ENCODE data around the gene RPS6KA5.
A peak's percentile ranks its signal among the peaks of the same experiment; 100 is the strongest.

Gene RPS6KA5

DNA sequence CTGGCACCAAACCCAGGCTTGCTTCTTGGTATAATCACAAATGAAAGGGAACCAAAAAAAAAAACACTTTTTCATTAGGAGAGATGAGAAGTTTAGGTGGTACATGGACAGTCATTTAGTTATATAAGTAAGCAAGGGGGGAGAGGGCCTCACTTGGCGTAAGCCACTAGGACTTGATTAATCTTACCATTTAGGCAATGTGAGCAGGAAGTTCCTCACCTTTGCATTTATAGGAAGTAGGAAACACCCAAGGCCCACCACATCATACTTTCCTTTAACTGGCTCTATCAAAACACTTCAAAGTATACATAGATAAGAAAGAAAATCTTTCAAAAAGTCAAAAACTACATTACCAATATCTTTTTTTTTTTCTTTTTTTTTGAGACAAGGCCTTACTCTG lies 6.7 kb upstream of the RPS6KA5 start:
- Histone ChIP-seq H3K4me3 (ENCODE audit: low read length in 2 of 2) (no peak overlapping the region), H3K4me1 (ENCODE audit: control insufficient read depth, insufficient read depth, low read length) (peaks cover 16% of the 10 kb centered on the region), H3K36me3 (ENCODE audit: control insufficient read depth in 2 of 2, insufficient read depth in 2 of 2, low read length in 2 of 2) (no peaks in the 10 kb centered on the region), H3K27me3 (ENCODE audit: control insufficient read depth in 1 of 2, insufficient read depth in 2 of 2, low read length in 2 of 2) (no peaks in the 10 kb centered on the region), H3K9me3 (ENCODE audit: control insufficient read depth in 2 of 2, low read length in 2 of 2) (no peaks in the 10 kb centered on the region), H3K9ac (ENCODE audit: low read length in 2 of 2) (no peak overlapping the region), H3K27ac (ENCODE audit: low read length) (no peak overlapping the region)

DNA sequence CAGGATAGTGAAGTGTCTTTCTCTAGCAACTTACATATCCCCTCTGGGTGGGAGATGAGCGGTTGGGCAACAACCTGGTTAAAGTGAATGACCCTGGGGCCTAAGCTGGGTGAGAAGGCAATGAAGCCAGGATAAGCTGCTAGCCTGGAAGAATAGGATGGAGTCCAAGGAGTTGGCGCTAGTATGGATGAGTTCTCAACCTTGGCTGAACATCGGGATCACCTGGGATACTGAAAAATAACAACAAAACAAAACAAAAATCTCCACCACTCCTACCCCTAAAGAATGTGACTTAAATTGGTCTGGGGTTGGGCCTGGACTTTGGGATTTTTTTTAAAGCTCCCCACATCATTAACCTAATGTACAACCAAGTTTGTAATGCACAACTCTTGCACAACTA lies 4.8 kb upstream of the RPS6KA5 start:
- H3K4me1 ChIP-seq (ENCODE audit: control insufficient read depth, insufficient read depth, low read length), result peaks cover 20% of the 10 kb centered on the region
- H3K27me3 ChIP-seq (ENCODE audit: control insufficient read depth in 1 of 2, insufficient read depth in 2 of 2, low read length in 2 of 2), result no peaks in the 10 kb centered on the region
- peak overlapping the region; percentile 29 to 43 for H3K9ac ChIP-seq (ENCODE audit: low read length in 2 of 2)
- H3K36me3 ChIP-seq (ENCODE audit: control insufficient read depth in 2 of 2, insufficient read depth in 2 of 2, low read length in 2 of 2), result no peaks in the 10 kb centered on the region
- no peaks in the 10 kb centered on the region for H3K9me3 ChIP-seq (ENCODE audit: control insufficient read depth in 2 of 2, low read length in 2 of 2)
- peak overlapping the region; percentile 15 to 16 for H3K4me3 ChIP-seq (ENCODE audit: low read length in 2 of 2)
- peak overlapping the region; percentile 67 for H3K27ac ChIP-seq (ENCODE audit: low read length)

- Histone ChIP-seq H3K9me3 (ENCODE audit: control insufficient read depth in 2 of 2, low read length in 2 of 2) (no peaks in the 10 kb centered on the region), H3K4me1 (ENCODE audit: control insufficient read depth, insufficient read depth, low read length) (peaks cover 22% of the 10 kb centered on the region), H3K36me3 (ENCODE audit: control insufficient read depth in 2 of 2, insufficient read depth in 2 of 2, low read length in 2 of 2) (no peaks in the 10 kb centered on the region), H3K9ac (ENCODE audit: low read length in 2 of 2) (no peak overlapping the region), H3K27me3 (ENCODE audit: control insufficient read depth in 1 of 2, insufficient read depth in 2 of 2, low read length in 2 of 2) (no peaks in the 10 kb centered on the region), H3K27ac (ENCODE audit: low read length) (peak overlapping the region; percentile 62), H3K4me3 (ENCODE audit: low read length in 2 of 2) (no peak overlapping the region)
Observed at GRCh38 chr14:91063119-91063518, 2.7 kb upstream of the RPS6KA5 start.

- Histone ChIP-seq H3K27ac (ENCODE audit: low read length) (no peak overlapping the region), H3K36me3 (ENCODE audit: control insufficient read depth in 2 of 2, insufficient read depth in 2 of 2, low read length in 2 of 2) (no peaks in the 10 kb centered on the region), H3K9me3 (ENCODE audit: control insufficient read depth in 2 of 2, low read length in 2 of 2) (no peaks in the 10 kb centered on the region), H3K4me1 (ENCODE audit: control insufficient read depth, insufficient read depth, low read length) (peaks cover 23% of the 10 kb centered on the region), H3K27me3 (ENCODE audit: control insufficient read depth in 1 of 2, insufficient read depth in 2 of 2, low read length in 2 of 2) (no peaks in the 10 kb centered on the region), H3K4me3 (ENCODE audit: low read length in 2 of 2) (no peak overlapping the region), H3K9ac (ENCODE audit: low read length in 2 of 2) (no peak overlapping the region)
Observed at GRCh38 chr14:91062600-91062999, 2.2 kb upstream of the RPS6KA5 start.

DNA sequence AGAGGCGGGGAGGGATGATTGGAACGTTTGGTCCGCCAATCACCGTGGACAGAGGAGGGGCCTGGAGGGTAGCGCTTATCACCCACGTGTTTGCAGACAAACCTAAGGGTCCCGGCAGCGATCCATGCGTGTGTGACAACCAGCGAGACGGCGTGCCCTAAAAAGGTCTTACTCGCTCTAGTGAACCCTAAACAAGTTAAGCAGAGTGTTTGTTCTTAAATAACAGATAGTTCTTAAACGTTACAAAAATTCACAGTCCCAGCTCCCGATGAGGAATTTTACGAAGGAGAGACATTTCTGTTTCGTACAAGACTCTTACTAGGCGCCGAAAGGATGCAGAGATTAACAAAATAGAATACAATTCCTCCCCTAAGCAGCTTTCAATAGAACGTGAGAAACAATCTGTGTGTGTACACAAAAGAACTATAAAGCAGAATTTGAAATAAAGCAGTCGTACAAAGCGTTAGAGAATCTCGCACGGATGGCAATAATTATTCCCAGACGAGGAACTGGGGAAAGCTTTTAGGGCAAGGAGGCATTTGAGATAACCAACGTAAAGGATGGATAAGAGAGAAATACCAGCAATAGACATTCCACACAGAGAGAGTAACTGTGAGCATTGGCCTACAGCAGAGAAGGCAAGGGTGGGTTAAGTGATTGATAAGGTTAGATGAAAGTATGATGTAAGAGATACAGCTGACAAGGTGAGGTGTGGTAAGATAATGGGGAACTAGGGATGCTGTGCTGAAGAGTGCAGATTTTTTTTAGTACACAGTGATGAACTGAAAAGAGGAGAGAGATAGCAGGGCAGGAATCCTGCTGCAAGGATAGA lies 831 bp upstream of the RPS6KA5 start:
- H3K27me3 ChIP-seq (ENCODE audit: control insufficient read depth in 1 of 2, insufficient read depth in 2 of 2, low read length in 2 of 2), result no peaks in the 10 kb centered on the region
- H3K4me1 ChIP-seq (ENCODE audit: control insufficient read depth, insufficient read depth, low read length), result peaks cover 23% of the 10 kb centered on the region
- H3K9ac ChIP-seq (ENCODE audit: low read length in 2 of 2), result peak overlapping the region; percentile 54 to 82
- H3K9me3 ChIP-seq (ENCODE audit: control insufficient read depth in 2 of 2, low read length in 2 of 2), result no peaks in the 10 kb centered on the region
- H3K27ac ChIP-seq (ENCODE audit: low read length), result peak overlapping the region; percentile 80
- H3K36me3 ChIP-seq (ENCODE audit: control insufficient read depth in 2 of 2, insufficient read depth in 2 of 2, low read length in 2 of 2), result no peaks in the 10 kb centered on the region
- H3K4me3 ChIP-seq (ENCODE audit: low read length in 2 of 2), result peak overlapping the region; percentile 49 to 79

GRCh38 chr14:91059576-91060350 lies 678 bp downstream of the RPS6KA5 start:
- H3K27ac ChIP-seq (ENCODE audit: low read length), result peak overlapping the region; percentile 86
- H3K27me3 ChIP-seq (ENCODE audit: control insufficient read depth in 1 of 2, insufficient read depth in 2 of 2, low read length in 2 of 2), result no peaks in the 10 kb centered on the region
- H3K4me1 ChIP-seq (ENCODE audit: control insufficient read depth, insufficient read depth, low read length), result peaks cover 21% of the 10 kb centered on the region
- no peaks in the 10 kb centered on the region for H3K36me3 ChIP-seq (ENCODE audit: control insufficient read depth in 2 of 2, insufficient read depth in 2 of 2, low read length in 2 of 2)
- H3K4me3 ChIP-seq (ENCODE audit: low read length in 2 of 2), result peak overlapping the region; percentile 92 to 94
- H3K9me3 ChIP-seq (ENCODE audit: control insufficient read depth in 2 of 2, low read length in 2 of 2), result no peaks in the 10 kb centered on the region
- H3K9ac ChIP-seq (ENCODE audit: low read length in 2 of 2), result peak overlapping the region; percentile 88 to 95

DNA sequence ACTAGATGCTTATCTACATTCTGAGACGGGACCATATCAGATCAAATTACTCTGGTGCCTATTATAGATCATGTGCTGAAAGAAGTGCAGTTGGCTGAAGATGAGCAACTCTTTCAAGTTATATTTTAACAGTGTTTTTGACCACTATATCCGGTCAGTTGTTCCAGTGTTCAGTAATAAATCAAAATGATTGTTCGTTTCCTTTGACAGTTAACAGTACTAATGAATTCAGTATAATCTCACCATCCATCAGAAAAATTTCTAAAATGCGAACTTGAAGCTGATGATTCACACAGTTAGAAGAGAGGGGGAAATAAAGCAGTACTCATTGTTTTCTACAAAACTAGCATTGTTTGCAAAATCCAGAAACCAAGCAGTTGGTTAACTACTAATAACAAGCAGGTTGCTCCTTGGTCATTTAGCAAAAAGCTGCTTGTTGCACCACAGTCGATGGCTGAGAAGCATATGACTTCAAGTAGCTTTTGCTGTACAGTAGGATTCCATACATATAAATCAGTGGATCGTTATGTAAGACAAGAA lies 2.3 kb downstream of the RPS6KA5 start:
- Histone ChIP-seq H3K4me1 (ENCODE audit: control insufficient read depth, insufficient read depth, low read length) (peaks cover 16% of the 10 kb centered on the region), H3K27me3 (ENCODE audit: control insufficient read depth in 1 of 2, insufficient read depth in 2 of 2, low read length in 2 of 2) (no peaks in the 10 kb centered on the region), H3K36me3 (ENCODE audit: control insufficient read depth in 2 of 2, insufficient read depth in 2 of 2, low read length in 2 of 2) (no peaks in the 10 kb centered on the region), H3K9me3 (ENCODE audit: control insufficient read depth in 2 of 2, low read length in 2 of 2) (no peaks in the 10 kb centered on the region), H3K27ac (ENCODE audit: low read length) (peak overlapping the region; percentile 37), H3K4me3 (ENCODE audit: low read length in 2 of 2) (peak overlapping the region; percentile 62 to 92), H3K9ac (ENCODE audit: low read length in 2 of 2) (peak overlapping the region in 1 of 2 donors; percentile 67)

GRCh38 chr14:91056361-91056760 lies 4.1 kb downstream of the RPS6KA5 start:
- Histone ChIP-seq H3K27me3 (ENCODE audit: control insufficient read depth in 1 of 2, insufficient read depth in 2 of 2, low read length in 2 of 2) (no peaks in the 10 kb centered on the region), H3K4me3 (ENCODE audit: low read length in 2 of 2) (no peak overlapping the region), H3K27ac (ENCODE audit: low read length) (peak overlapping the region; percentile 32), H3K4me1 (ENCODE audit: control insufficient read depth, insufficient read depth, low read length) (peaks cover 13% of the 10 kb centered on the region), H3K9me3 (ENCODE audit: control insufficient read depth in 2 of 2, low read length in 2 of 2) (no peaks in the 10 kb centered on the region), H3K9ac (ENCODE audit: low read length in 2 of 2) (no peak overlapping the region), H3K36me3 (ENCODE audit: control insufficient read depth in 2 of 2, insufficient read depth in 2 of 2, low read length in 2 of 2) (no peaks in the 10 kb centered on the region)

DNA sequence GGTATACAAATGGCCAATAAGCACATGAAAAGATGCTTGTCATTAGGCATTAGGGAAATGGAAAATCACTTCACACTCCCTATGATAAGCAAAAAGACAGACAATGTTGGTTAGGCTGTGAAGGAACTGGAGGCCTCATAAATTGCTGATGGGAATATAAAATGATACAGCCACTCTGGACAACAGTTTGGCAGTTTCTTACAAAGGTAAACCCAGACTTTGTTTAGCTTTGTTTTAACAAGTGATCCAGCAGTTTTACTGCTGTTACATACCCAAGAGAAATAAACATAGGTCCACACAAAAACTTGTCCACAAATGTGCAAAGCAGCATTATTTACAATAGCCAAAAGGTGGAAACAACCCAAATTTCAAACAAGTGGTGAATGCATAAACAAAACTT lies 5.4 kb downstream of the RPS6KA5 start:
- Histone ChIP-seq H3K9me3 (ENCODE audit: control insufficient read depth in 2 of 2, low read length in 2 of 2) (no peaks in the 10 kb centered on the region), H3K9ac (ENCODE audit: low read length in 2 of 2) (no peak overlapping the region), H3K4me1 (ENCODE audit: control insufficient read depth, insufficient read depth, low read length) (peaks cover 12% of the 10 kb centered on the region), H3K4me3 (ENCODE audit: low read length in 2 of 2) (no peak overlapping the region), H3K27me3 (ENCODE audit: control insufficient read depth in 1 of 2, insufficient read depth in 2 of 2, low read length in 2 of 2) (no peaks in the 10 kb centered on the region), H3K36me3 (ENCODE audit: control insufficient read depth in 2 of 2, insufficient read depth in 2 of 2, low read length in 2 of 2) (no peaks in the 10 kb centered on the region), H3K27ac (ENCODE audit: low read length) (peak overlapping the region; percentile 24)

DNA sequence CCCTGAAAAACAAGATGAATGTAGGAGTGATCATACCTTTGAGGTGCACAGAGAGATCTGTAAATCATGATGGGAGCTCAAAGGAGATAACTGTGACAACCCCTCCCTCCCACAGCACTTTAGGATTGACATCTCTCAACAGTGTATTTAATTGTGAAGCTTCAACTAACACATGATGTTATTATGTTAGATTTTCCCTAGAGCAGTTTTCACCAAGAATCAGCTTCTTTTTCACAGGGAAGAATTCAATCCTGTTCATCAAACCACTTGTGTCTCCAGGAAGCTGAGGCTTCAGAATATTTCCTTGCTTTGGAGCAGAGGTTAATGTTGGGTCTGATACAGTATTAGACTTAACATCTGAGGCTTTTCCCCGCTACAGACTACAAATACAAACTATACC lies 11.8 kb downstream of the RPS6KA5 start:
- Histone ChIP-seq H3K36me3 (ENCODE audit: control insufficient read depth in 2 of 2, insufficient read depth in 2 of 2, low read length in 2 of 2) (no peaks in the 10 kb centered on the region), H3K4me1 (ENCODE audit: control insufficient read depth, insufficient read depth, low read length) (no peaks in the 10 kb centered on the region), H3K27ac (ENCODE audit: low read length) (no peak overlapping the region), H3K9me3 (ENCODE audit: control insufficient read depth in 2 of 2, low read length in 2 of 2) (no peaks in the 10 kb centered on the region), H3K9ac (ENCODE audit: low read length in 2 of 2) (no peak overlapping the region), H3K27me3 (ENCODE audit: control insufficient read depth in 1 of 2, insufficient read depth in 2 of 2, low read length in 2 of 2) (no peaks in the 10 kb centered on the region), H3K4me3 (ENCODE audit: low read length in 2 of 2) (no peak overlapping the region)

Data from stomach smooth muscle (tissue), 2 donors.